Retina (tissue), 1 donor: ENCODE data around the gene MYBPC1.
A peak's percentile ranks its signal among the peaks of the same experiment; 100 is the strongest.

Source experiments
- DNase-seq: peaks from one replicate; pipeline ENCODE4 v3.0.0-alpha.2; 2016

Gene MYBPC1

GRCh38 chr12:101604132-101604531 is 9.4 kb downstream of the MYBPC1 start:
- DNase-seq: no peak

- DNase-seq: no peak
Observed at GRCh38 chr12:101607894-101608293, 13.1 kb downstream of the MYBPC1 start.

GRCh38 chr12:101608301-101609133 is 13.7 kb downstream of the MYBPC1 start:
- no peak for DNase-seq

GRCh38 chr12:101609198-101609597 is 14.4 kb downstream of the MYBPC1 start:
- DNase-seq: no peak

- no peak for DNase-seq
Observed at GRCh38 chr12:101612160-101612916, 17.6 kb downstream of the MYBPC1 start.

GRCh38 chr12:101616027-101616494 is 21.3 kb downstream of the MYBPC1 start:
- no peak for DNase-seq

- DNase-seq: no peak
Observed at GRCh38 chr12:101619026-101619786, 24.4 kb downstream of the MYBPC1 start.

GRCh38 chr12:101619858-101620761 is 25.3 kb downstream of the MYBPC1 start:
- no peak for DNase-seq

- no peak for DNase-seq
Observed at GRCh38 chr12:101620762-101621133, 26.0 kb downstream of the MYBPC1 start.

- no peak for DNase-seq
Observed at GRCh38 chr12:101628676-101629075, 33.9 kb downstream of the MYBPC1 start.

GRCh38 chr12:101634724-101635123 is 40.0 kb downstream of the MYBPC1 start:
- no peak for DNase-seq

- DNase-seq: no peak
Observed at GRCh38 chr12:101637936-101638335, 43.2 kb downstream of the MYBPC1 start.

- DNase-seq: peak; percentile 67
Observed at GRCh38 chr12:101642115-101643067, 47.6 kb downstream of the MYBPC1 start.

GRCh38 chr12:101647711-101648110 is 52.9 kb downstream of the MYBPC1 start:
- DNase-seq: no peak

- no peak for DNase-seq
Observed at GRCh38 chr12:101648195-101648594, 53.4 kb downstream of the MYBPC1 start.

- DNase-seq: no peak
Observed at GRCh38 chr12:101650346-101651117, 55.8 kb downstream of the MYBPC1 start.

GRCh38 chr12:101653030-101653429 is 58.3 kb downstream of the MYBPC1 start:
- no peak for DNase-seq

GRCh38 chr12:101653503-101653902 is 58.7 kb downstream of the MYBPC1 start:
- no peak for DNase-seq

- DNase-seq: no peak
Observed at GRCh38 chr12:101654442-101654841, 59.7 kb downstream of the MYBPC1 start.

GRCh38 chr12:101655393-101655792 is 60.6 kb downstream of the MYBPC1 start:
- no peak for DNase-seq
